Ishikawa (cell line): ENCODE results near the gene NDST1.

Source experiments
- CREB1 ChIP-seq: IDR thresholded peaks from 2 replicates; pipeline ENCODE4 v1.6.1; 2012; ENCODE audit warnings: low read depth
- EGR1 ChIP-seq: IDR thresholded peaks from 2 replicates; pipeline ENCODE4 v1.6.1; 2012
- EP300 ChIP-seq: IDR thresholded peaks from 2 replicates; pipeline ENCODE4 v1.6.1; 2012; ENCODE audit warnings: borderline replicate concordance
- FOXM1 ChIP-seq: IDR thresholded peaks from 2 replicates; pipeline ENCODE4 v1.6.1; 2012; ENCODE audit warnings: low read depth, borderline replicate concordance
- NFIC ChIP-seq: IDR thresholded peaks from 2 replicates; pipeline ENCODE4 v1.6.1; 2012
- RAD21 ChIP-seq: IDR thresholded peaks from 2 replicates; pipeline ENCODE4 v1.6.1; 2012; ENCODE audit warnings: low read depth
- TAF1 ChIP-seq: IDR thresholded peaks from 2 replicates; pipeline ENCODE4 v1.6.1; 2012; ENCODE audit warnings: low read depth, mild to moderate bottlenecking
- TCF12 ChIP-seq: IDR thresholded peaks from 2 replicates; pipeline ENCODE4 v1.6.1; 2012; ENCODE audit warnings: low read depth
- TEAD4 ChIP-seq: IDR thresholded peaks from 2 replicates; pipeline ENCODE4 v1.6.1; 2012
- YY1 ChIP-seq: IDR thresholded peaks from 2 replicates; pipeline ENCODE4 v1.6.1; 2012; ENCODE audit warnings: low read depth
- ZBTB7A ChIP-seq: IDR thresholded peaks from 2 replicates; pipeline ENCODE4 v1.6.1; 2012; ENCODE audit warnings: low read depth
- TF ChIP-seq, protein P1 (sequence below): IDR thresholded peaks from 2 replicates; pipeline ENCODE4 v1.6.1; 2012

The NDST1 gene

DNA sequence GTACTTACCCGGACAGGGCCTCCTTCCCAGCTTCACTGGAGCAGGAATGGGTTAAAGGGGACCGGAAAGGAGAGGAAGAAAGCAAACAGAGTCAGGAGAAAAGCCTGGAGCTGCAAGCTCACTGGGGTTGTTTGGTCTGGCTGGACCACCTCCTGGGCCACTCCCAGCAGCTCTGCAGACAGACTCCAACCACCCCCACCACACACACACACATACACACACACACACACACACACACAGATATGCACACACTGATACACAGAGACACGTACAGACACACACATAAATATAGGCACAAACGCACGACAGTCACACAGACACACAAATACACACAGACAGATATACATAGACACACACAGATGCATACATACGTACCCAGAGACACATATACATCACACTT, 97.6 kb downstream of the NDST1 start:
- no peak for TF ChIP-seq EGR1
- TF ChIP-seq TEAD4 = no peak
- TF ChIP-seq, protein P1, sequence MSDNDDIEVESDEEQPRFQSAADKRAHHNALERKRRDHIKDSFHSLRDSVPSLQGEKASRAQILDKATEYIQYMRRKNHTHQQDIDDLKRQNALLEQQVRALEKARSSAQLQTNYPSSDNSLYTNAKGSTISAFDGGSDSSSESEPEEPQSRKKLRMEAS = no peak
- TF ChIP-seq ZBTB7A = no peak
- TF ChIP-seq EP300 = no peak
- no peak for TF ChIP-seq RAD21
- TF ChIP-seq FOXM1 = no peak
- TF ChIP-seq CREB1 = no peak
- TF ChIP-seq TCF12 = no peak

DNA sequence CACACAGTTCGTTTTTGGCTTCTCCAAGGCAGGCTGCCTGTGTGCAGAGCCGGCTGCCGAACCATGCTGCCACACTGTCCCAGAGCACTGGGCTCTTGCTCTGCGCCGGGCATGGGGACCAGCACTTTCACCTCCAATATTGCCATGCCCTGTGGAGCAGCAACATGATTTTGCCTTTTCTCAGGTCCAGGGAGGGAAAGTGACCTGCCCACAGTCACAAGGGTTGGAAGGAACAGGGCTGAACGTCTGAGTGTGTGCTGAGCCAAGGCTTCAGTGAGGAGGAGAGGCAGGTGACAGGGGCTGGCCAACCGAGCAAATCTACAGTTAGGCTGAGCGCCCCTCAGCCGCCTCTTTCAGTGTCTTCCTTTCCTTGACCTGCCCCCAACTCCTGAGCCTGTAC, 98.5 kb downstream of the NDST1 start:
- TF ChIP-seq EGR1 (no peak), EP300 (no peak), TEAD4 (no peak)

DNA sequence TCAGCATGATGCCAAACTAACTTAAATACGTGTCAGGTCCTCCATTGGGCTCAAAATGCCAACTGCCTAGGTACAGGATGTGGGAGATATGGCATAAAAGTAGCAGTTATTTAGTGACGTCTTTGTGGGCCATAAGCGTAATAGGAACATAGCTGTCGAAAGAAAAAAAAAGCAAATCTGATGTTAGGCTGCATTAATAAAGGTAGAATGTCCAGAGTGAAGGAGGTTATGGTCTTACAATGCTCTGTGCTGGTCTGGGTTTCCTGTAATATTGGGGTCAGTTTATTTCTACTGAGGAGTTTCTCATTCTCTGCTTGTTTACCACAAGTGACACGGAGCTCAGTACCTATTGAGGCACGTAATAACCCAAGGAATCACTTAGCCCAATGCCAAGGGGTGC, 99.2 kb downstream of the NDST1 start:
- TF ChIP-seq NFIC (no peak), TCF12 (no peak), TEAD4 (no peak), YY1 (no peak), FOXM1 (no peak), RAD21 (no peak), TAF1 (no peak), CREB1 (no peak), EGR1 (no peak)
- TF ChIP-seq, protein P1 = no peak
